DMS 273 (cell line): ENCODE measurements around the gene CDKL1.
"Not testable (repeated sequence)": the region's sequence is repeated elsewhere in the genome, so short reads cannot be mapped to it uniquely, and the experiment has no call there.

Experiments used
- DNase-seq: peaks from one replicate; lab custom pipeline; 2025; ENCODE audit not compliant: unreplicated experiment; lab: John Stamatoyannopoulos, UW

Gene CDKL1

GRCh38 chr14:50357753-50358395 lies 38.8 kb downstream of the CDKL1 start:
- no peak for DNase-seq

DNA sequence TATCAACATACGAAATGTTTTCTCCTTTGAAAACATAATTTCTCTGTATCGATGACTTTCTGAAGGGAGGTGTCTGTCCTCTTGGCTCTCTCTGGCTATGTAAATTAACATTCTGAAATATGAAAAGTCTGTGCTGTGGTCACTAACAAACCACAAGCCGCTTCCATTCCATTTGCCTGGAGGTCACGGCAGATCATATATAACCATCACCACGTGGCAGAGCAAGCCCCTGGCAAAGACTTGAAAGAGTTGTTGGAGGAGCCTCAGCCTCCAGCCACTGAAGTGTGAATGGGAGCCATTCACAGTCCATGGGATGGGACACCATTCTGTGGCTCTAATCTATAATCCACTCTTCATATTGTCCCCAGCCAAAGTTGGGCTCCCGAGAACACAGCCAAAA lies 39.6 kb downstream of the CDKL1 start:
- no peak for DNase-seq

DNA sequence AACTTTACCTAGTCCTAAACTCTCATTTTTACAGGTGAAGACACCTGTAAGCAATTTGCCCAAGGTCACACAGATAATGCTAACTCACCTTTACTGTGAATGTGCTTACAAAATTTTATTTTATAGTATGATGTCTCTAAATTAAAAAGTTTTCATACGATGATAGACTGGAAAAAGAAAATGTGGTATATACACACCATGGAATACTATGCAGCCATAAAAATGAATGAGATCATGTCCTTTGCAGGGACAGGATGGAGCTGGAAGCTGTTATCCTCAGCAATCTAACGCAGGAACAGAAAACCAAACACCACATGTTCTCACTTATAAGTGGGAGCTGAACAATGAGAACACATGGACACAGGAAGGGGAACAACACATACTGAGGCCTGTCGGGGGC lies 40.4 kb downstream of the CDKL1 start:
- not testable (repeated sequence) for DNase-seq

GRCh38 chr14:50355692-50356091 lies 41.0 kb downstream of the CDKL1 start:
- DNase-seq, result no peak

- peak; percentile 69 for DNase-seq
Observed at GRCh38 chr14:50354527-50354926, 42.2 kb downstream of the CDKL1 start.

DNA sequence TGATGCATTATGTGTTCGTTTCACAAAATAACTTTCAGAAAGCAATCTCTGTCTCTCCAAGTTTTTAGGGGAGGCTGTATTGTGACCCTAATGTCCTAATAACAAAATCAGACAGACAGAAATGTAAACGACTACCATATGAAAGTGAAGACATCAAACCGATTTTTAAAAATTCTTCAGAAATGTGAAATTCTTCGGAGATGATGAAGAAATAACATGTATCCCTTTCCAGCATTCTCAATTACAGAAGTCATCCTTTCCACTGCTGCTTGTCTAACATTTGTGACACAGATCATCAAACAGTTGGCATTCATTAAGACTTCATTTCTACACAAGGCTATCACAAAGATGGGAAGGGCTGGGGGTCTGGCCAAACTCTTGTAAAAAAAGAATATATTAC lies 43.6 kb downstream of the CDKL1 start:
- no peak for DNase-seq

DNA sequence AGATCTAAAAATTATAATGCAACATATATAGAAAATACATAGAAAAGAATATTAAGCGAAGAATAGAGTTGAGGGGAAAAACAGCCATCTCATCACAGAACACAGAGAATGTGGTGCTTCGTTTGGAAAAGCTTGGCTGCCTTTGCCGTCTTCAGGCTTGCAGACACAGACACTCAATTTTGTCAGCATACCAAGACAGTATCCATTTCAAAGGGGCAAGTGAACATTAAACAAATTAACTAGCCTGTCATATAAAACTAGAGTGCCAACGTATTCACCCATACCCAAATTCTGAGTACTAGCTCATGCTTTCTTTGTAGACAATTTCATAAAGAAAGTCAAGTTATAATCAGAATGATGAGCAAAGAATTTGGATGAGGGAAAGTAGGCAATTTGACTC lies 44.1 kb downstream of the CDKL1 start:
- DNase-seq, result no peak

- no peak for DNase-seq
Observed at GRCh38 chr14:50350975-50351374, 45.7 kb downstream of the CDKL1 start.

DNA sequence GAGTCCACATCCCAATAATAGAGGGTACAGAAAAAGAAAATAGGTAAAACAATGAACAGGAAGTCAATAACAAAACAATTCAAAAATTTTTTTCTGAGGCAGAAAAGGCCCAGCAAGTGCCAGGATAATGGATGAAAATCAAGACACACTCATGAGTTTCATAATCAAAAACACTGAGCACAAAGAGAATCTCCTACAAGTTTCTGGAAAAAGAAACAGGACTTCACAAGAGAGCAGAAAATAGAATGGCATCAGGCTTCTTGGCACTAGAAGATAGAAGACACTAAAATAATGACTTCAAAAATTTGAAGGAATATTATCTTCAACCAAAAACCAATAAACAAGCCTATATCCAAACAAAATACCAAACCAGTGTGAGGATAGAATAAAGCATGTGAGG lies 47.7 kb downstream of the CDKL1 start:
- no peak for DNase-seq

- DNase-seq, result no peak
Observed at GRCh38 chr14:50347521-50347920, 49.2 kb downstream of the CDKL1 start.

- DNase-seq, result no peak
Observed at GRCh38 chr14:50345846-50346422, 50.7 kb downstream of the CDKL1 start.

DNA sequence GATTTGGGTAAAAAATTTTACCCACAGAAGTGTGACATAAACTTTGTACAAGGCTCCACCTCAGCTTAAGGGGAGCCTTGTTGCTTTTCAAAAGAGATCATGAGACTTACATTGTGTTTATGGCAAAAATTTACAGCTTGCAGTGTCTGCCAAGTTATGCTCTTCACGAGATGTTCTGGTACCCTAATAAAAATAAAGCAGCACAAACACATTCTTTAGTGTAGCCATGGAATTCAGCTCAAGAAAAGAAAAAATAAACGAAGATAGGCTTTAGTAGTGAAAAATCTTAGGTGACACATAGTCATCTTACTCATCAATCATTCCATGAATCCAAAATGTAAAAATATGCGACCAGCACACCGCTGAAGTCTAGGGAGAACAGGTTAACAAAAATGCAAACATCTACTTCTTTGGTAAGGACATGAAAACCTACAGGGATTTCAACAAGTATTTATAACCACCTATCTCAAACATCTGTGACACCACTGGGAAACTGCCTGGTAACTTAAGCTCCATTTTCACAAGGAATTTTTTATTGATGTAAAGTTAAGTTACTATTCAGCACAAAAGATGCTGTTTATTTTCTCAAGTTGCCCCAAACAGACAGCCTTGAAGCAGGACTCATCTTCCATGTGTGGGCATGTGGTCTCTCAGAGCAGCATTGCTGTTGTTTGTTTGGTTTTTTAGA lies 51.7 kb downstream of the CDKL1 start:
- no peak for DNase-seq

- no peak for DNase-seq
Observed at GRCh38 chr14:50344116-50344775, 52.4 kb downstream of the CDKL1 start.

DNA sequence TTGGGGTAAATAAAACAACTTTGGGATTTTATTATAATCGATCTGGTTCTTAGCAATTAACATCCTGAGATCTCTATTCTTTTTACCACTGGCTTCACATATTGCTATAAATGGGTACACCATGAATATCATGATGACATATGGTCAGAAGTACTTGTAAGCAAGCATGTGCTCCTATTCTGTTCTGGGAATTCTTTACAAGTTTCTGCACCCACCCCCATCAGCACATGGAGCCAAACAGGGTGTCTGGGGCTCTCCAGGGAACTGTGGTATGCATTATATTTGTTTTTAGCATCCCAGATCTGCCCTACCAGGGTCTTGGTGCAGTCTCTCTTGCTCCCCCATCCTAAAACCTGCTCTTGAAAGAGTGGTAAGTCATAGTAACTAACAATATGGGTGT lies 53.2 kb downstream of the CDKL1 start:
- peak; percentile 43 for DNase-seq

DNA sequence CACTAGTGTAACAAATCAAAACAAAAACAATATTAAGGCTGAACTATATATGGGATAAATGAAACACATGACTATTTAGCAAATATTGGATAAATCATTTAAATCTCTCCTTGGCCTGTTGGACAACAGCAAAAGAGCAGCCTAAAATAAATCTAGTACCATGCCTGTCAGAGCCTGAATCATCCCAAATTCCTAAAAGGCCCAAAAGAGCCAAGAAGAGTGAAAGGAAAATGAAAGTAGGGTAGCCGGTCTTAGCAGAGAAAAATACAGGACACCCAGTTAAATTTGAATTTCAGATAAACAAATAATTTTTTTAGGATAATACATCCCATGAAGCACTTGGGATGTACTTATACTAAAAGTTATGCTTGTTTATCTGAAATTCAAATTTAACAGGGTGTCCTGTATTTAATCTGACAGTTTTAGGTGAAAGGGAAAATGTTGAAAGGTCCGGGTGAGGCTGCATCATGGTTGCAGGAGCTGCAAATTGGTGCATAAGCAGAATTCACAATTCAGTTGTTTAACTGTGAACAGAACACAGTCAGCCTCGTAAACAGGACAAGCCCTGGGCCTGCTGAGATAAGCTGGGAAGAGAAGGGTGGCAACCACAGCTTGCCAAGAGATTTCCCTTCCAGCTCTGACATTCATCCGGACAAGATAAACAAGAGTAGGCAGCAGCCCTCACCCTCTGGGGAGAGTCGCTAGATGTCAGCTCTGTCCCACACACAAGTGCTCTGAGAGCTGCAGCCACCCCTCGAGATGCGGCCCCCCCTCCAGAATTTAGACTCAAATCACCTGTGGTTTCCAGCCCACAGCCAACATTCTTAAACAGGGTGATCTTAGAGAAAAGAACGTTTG lies 54.2 kb downstream of the CDKL1 start:
- DNase-seq, result peak; percentile 82

GRCh38 chr14:50340963-50341362 lies 55.7 kb downstream of the CDKL1 start:
- DNase-seq, result peak; percentile 50

GRCh38 chr14:50340045-50340444 lies 56.6 kb downstream of the CDKL1 start:
- DNase-seq, result no peak

DNA sequence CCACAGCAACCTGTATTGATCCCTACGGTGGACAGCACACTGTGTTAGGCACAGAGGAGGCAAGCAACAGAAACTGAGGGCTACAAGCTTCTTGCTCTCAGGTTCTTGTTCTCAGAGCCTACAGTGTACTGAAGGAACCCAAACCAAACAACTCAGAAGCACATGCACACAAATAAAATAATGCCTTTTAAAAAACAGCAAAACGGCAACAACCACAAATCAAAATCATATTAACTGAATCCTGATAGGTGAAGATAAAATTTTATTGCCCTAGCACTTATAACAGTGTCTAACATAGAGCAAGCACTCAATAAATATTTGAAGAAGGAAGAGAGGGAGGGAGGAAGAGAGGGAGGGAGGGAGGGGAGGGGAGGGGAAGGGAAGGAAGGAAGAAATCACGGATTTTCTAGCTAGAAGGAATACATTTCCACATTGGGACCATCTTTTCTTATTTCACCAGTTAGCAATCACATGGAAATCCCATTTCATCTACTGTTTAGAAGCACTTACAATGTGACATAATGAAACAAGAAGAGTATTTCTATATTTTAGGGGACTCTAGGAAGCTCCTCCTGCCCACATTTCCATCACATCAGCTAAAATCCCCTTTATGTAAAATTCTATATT lies 57.4 kb downstream of the CDKL1 start:
- no peak for DNase-seq

- no peak for DNase-seq
Observed at GRCh38 chr14:50338587-50338986, 58.1 kb downstream of the CDKL1 start.

GRCh38 chr14:50335989-50336824 lies 60.5 kb downstream of the CDKL1 start:
- peak; percentile 96 for DNase-seq
